Epithelial cell of prostate (primary cell): ENCODE measurements around the gene WNT7A.
A peak's percentile ranks its signal among the peaks of the same experiment; 100 is the strongest.
"Not testable (repeated sequence)": the region's sequence is repeated elsewhere in the genome, so short reads cannot be mapped to it uniquely, and the experiment has no call there.

Experiments
- DNase-seq: peaks from one replicate; pipeline ENCODE4 v3.0.0-alpha.2; 2011; ENCODE audit warnings: low read depth, low spot score
- H3K27ac ChIP-seq: fragments of 450-650 bp; 2 replicates; pipeline ENCODE4 v1.5.1; 2017; ENCODE audit warnings: mild to moderate bottlenecking

WNT7A gene

GRCh38 chr3:13879946-13880810 lies at the start of gene WNT7A:
TSS of gene WNT7A (minus strand) at chr3:13880071. CDS start at chr3:13879816, 255 bp downstream.
- peak within 1 kb of the TSS; percentile 65 for H3K27ac ChIP-seq
- DNase-seq = no peak

GRCh38 chr3:13928741-13929140 lies 48.9 kb upstream of the WNT7A start:
- DNase-seq, H3K27ac ChIP-seq: not testable (repeated sequence)

- H3K27ac ChIP-seq = no peak overlapping the region
- DNase-seq = no peak
Measured at GRCh38 chr3:13927295-13927694, 47.4 kb upstream of the WNT7A start.

GRCh38 chr3:13916375-13916774 lies 36.5 kb upstream of the WNT7A start:
- DNase-seq = no peak
- no peak overlapping the region for H3K27ac ChIP-seq

GRCh38 chr3:13902648-13903238 lies 22.9 kb upstream of the WNT7A start:
- no peak for DNase-seq
- H3K27ac ChIP-seq = no peak overlapping the region

- no peak overlapping the region for H3K27ac ChIP-seq
- no peak for DNase-seq
Measured at GRCh38 chr3:13901935-13902584, 22.2 kb upstream of the WNT7A start.

GRCh38 chr3:13898346-13898745 lies 18.5 kb upstream of the WNT7A start:
- no peak overlapping the region for H3K27ac ChIP-seq
- DNase-seq = no peak

- no peak for DNase-seq
- peak overlapping the region; percentile 29 for H3K27ac ChIP-seq
Measured at GRCh38 chr3:13896473-13897154, 16.7 kb upstream of the WNT7A start.

GRCh38 chr3:13895155-13896105 lies 15.6 kb upstream of the WNT7A start:
- H3K27ac ChIP-seq = peak overlapping the region; percentile 29
- peak; percentile 64 for DNase-seq

- DNase-seq = no peak
- no peak overlapping the region for H3K27ac ChIP-seq
Measured at GRCh38 chr3:13894807-13895154, 14.9 kb upstream of the WNT7A start.

- DNase-seq = no peak
- no peak overlapping the region for H3K27ac ChIP-seq
Measured at GRCh38 chr3:13894096-13894806, 14.4 kb upstream of the WNT7A start.

- DNase-seq = no peak
- H3K27ac ChIP-seq = no peak overlapping the region
Measured at GRCh38 chr3:13892304-13892703, 12.4 kb upstream of the WNT7A start.

GRCh38 chr3:13891492-13892073 lies 11.7 kb upstream of the WNT7A start:
- peak overlapping the region; percentile 52 for H3K27ac ChIP-seq
- DNase-seq = no peak

- no peak for DNase-seq
- peak overlapping the region; percentile 52 for H3K27ac ChIP-seq
Measured at GRCh38 chr3:13891017-13891392, 11.1 kb upstream of the WNT7A start.

GRCh38 chr3:13890377-13891016 lies 10.6 kb upstream of the WNT7A start:
- peak overlapping the region; percentile 52 for H3K27ac ChIP-seq
- no peak for DNase-seq

- H3K27ac ChIP-seq = no peak overlapping the region
- no peak for DNase-seq
Measured at GRCh38 chr3:13888576-13888975, 8.7 kb upstream of the WNT7A start.

- H3K27ac ChIP-seq = no peak overlapping the region
- no peak for DNase-seq
Measured at GRCh38 chr3:13887495-13888300, 7.8 kb upstream of the WNT7A start.
